Measurements from ENCODE around the gene DHCR24.

DNA sequence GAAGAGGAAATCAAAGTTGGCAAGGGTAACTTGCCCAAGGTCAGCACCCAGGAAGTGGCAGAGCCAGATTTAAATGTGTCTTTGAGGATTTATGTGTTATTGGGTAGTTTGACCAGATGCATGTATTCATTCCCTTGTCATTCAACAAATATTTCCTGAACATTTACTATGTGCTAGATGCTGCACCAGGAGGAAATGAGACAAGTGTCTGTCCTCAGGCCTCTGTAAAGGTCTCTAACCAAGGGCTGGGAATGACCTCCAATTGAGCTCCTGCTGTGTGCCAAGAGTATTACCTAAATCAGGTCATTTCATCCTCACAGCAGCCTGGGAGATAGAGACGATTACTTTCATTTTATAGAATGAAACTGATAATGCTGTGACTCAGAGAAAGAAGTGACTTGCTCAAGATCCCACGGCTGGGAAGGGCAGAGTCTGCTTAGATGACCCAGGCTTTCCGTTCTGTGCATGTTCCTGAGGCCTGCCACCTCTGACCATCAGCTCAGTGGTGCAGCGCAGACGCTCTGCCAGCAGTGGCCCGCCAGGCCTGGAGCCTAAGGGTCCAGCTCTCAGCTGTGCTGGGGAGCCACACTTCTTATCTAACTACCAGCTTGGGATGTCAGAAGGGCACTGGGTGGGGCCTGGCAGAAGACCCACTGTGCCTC, 82.4 kb downstream of the DHCR24 start:
- no peak for TF ChIP-seq GATA2 (IDR thresholded peaks at IDR 0.05; ENCODE audit: insufficient read depth, insufficient read length, low read depth, low read length)
- TF ChIP-seq, protein P1, sequence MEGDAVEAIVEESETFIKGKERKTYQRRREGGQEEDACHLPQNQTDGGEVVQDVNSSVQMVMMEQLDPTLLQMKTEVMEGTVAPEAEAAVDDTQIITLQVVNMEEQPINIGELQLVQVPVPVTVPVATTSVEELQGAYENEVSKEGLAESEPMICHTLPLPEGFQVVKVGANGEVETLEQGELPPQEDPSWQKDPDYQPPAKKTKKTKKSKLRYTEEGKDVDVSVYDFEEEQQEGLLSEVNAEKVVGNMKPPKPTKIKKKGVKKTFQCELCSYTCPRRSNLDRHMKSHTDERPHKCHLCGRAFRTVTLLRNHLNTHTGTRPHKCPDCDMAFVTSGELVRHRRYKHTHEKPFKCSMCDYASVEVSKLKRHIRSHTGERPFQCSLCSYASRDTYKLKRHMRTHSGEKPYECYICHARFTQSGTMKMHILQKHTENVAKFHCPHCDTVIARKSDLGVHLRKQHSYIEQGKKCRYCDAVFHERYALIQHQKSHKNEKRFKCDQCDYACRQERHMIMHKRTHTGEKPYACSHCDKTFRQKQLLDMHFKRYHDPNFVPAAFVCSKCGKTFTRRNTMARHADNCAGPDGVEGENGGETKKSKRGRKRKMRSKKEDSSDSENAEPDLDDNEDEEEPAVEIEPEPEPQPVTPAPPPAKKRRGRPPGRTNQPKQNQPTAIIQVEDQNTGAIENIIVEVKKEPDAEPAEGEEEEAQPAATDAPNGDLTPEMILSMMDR (IDR thresholded peaks at IDR 0.05; ENCODE audit: extremely low read depth in 1 of 2, insufficient read depth in 1 of 2, low read depth in 1 of 2, low read length in 2 of 2): no peak
- TF ChIP-seq, protein P2, sequence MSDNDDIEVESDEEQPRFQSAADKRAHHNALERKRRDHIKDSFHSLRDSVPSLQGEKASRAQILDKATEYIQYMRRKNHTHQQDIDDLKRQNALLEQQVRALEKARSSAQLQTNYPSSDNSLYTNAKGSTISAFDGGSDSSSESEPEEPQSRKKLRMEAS (IDR thresholded peaks at IDR 0.05; ENCODE audit: insufficient read depth, insufficient read length): no peak

Data from endothelial cell of umbilical vein (primary cell).